H1 (cell line): ENCODE measurements around the gene CAPN2. TPM values are rescaled to one million over a fixed set of nuclear protein-coding genes. Genes with fewer than 3 reads are reported as not detected.
A peak's percentile ranks its signal among the peaks of the same experiment; 100 is the strongest.

Experiments
- ASH2L ChIP-seq: fragments of 200-600, 300-600 bp; sonication (generic); IDR thresholded peaks from one replicate; pipeline ENCODE4 v1.7.1; 2017; ENCODE audit warnings: low read length
- BRCA1 ChIP-seq: IDR thresholded peaks from 2 replicates; pipeline ENCODE4 v1.6.1; 2012; ENCODE audit warnings: low read depth, low read length, improper control_type of control experiment
- CEBPB ChIP-seq: IDR thresholded peaks from 2 replicates; pipeline ENCODE4 v1.6.1; 2012; ENCODE audit warnings: low read depth, low read length
- EGR1 ChIP-seq: IDR thresholded peaks from 2 replicates; pipeline ENCODE4 v1.6.1; 2011; ENCODE audit warnings: low read depth, low read length, borderline replicate concordance
- EP300 ChIP-seq, 2 experiments: IDR thresholded peaks; 1 replicate in 1 of 2; 2 replicates in 1 of 2; pipeline ENCODE4 v1.6.1; 2011 to 2012; ENCODE audit warnings: low read depth in 2 of 2, low read length in 2 of 2, mild to moderate bottlenecking in 2 of 2, borderline replicate concordance in 1 of 2, inconsistent platforms in 1 of 2, moderate library complexity in 1 of 2
- FOSL1 ChIP-seq: IDR thresholded peaks from 2 replicates; pipeline ENCODE4 v1.6.1; 2011; ENCODE audit warnings: mild to moderate bottlenecking, low read depth, low read length, moderate library complexity; ENCODE audit not compliant: insufficient read depth
- GABPA ChIP-seq: IDR thresholded peaks from 2 replicates; pipeline ENCODE4 v1.6.1; 2011; ENCODE audit warnings: mild to moderate bottlenecking, low read length, moderate library complexity, borderline replicate concordance; ENCODE audit not compliant: insufficient read depth
- GTF2F1 ChIP-seq: IDR thresholded peaks from 2 replicates; pipeline ENCODE4 v1.6.1; 2012; ENCODE audit warnings: low read depth, low read length, improper control_type of control experiment, borderline replicate concordance
- HDAC2 ChIP-seq, 2 experiments: fragments of 300-600 bp in 1 of 2; sonication (generic) in 1 of 2; IDR thresholded peaks; 2 replicates each; pipeline ENCODE4 v1.6.1; 2011 to 2012; ENCODE audit warnings: low read depth in 2 of 2, low read length in 2 of 2, mild to moderate bottlenecking in 2 of 2, moderate library complexity in 2 of 2, borderline replicate concordance in 1 of 2, inconsistent platforms in 1 of 2
- KDM4A ChIP-seq: IDR thresholded peaks from one replicate; pipeline ENCODE4 v1.7.1; 2012; ENCODE audit warnings: low read depth, mild to moderate bottlenecking, moderate library complexity, low read length, inconsistent platforms; ENCODE audit not compliant: severe bottlenecking
- MAFK ChIP-seq: IDR thresholded peaks from 2 replicates; pipeline ENCODE4 v1.6.1; 2012; ENCODE audit warnings: low read depth, mild to moderate bottlenecking, improper control_type of control experiment, low read length
- POLR2A ChIP-seq, 2 experiments: IDR thresholded peaks; 1 replicate in 1 of 2; 2 replicates in 1 of 2; pipeline ENCODE4 v1.6.1; 2011; ENCODE audit warnings: low read depth in 2 of 2, low read length in 2 of 2, mild to moderate bottlenecking in 2 of 2; ENCODE audit errors: control extremely low read depth in 1 of 2
- SAP30 ChIP-seq: fragments of 300-600 bp; sonication (generic); IDR thresholded peaks from 2 replicates; pipeline ENCODE4 v1.7.1; 2012; ENCODE audit warnings: low read length, moderate library complexity, mild to moderate bottlenecking, inconsistent platforms; ENCODE audit not compliant: insufficient read depth, insufficient replicate concordance
- SP2 ChIP-seq: IDR thresholded peaks from 2 replicates; pipeline ENCODE4 v1.6.1; 2012; ENCODE audit warnings: mild to moderate bottlenecking, low read length, inconsistent platforms
- SP4 ChIP-seq: IDR thresholded peaks from 2 replicates; pipeline ENCODE4 v1.6.1; 2012; ENCODE audit warnings: low read length, inconsistent platforms
- SRF ChIP-seq: IDR thresholded peaks from 2 replicates; pipeline ENCODE4 v1.6.1; 2011; ENCODE audit warnings: mild to moderate bottlenecking, low read depth, low read length, moderate library complexity
- SUZ12 ChIP-seq: fragments of 200-600 bp; sonication (generic); IDR thresholded peaks from 2 replicates; pipeline ENCODE4 v1.6.1; 2012; ENCODE audit warnings: mild to moderate bottlenecking, inconsistent platforms, low read length, moderate library complexity, mixed read lengths
- TAF7 ChIP-seq: optimal IDR thresholded peaks from 2 replicates; pipeline ENCODE3; 2011; ENCODE audit warnings: low read depth, mild to moderate bottlenecking, inconsistent platforms, low read length, moderate library complexity, borderline replicate concordance
- TBP ChIP-seq: IDR thresholded peaks from 2 replicates; pipeline ENCODE4 v1.6.1; 2011; ENCODE audit warnings: low read depth, low read length, improper control_type of control experiment
- TCF12 ChIP-seq: IDR thresholded peaks from 2 replicates; pipeline ENCODE4 v1.6.1; 2011; ENCODE audit warnings: low read depth, mild to moderate bottlenecking, low read length
- TEAD4 ChIP-seq: IDR thresholded peaks from 2 replicates; pipeline ENCODE4 v1.6.1; 2012; ENCODE audit warnings: low read depth, low read length, inconsistent platforms, mixed read lengths
- YY1 ChIP-seq: IDR thresholded peaks from 2 replicates; pipeline ENCODE4 v1.6.1; 2011; ENCODE audit warnings: low read depth, mild to moderate bottlenecking, low read length
- polyA plus RNA-seq, 7 experiments: library from polyadenylated mRNA; depleted of rRNA in 3 of 7; stranded (reverse) in 5 of 7; unstranded in 2 of 7; fragments of >200 nt in 5 of 7; fragments of 200-250 nt in 2 of 7; gene quantifications; 1 replicate in 5 of 7; 2 replicates in 1 of 7; 4 replicates in 1 of 7; pipeline versions ENCODE4 v1.2.1 to v1.2.3, GENCODE V29; 2011 to 2013; ENCODE audit warnings: missing spikeins in 2 of 7, mixed read lengths in 2 of 7
- total RNA-seq: library from RNA; stranded (reverse); fragmentation: NEBNext Ultra II Directional; extraction: Animal tissue kit (Norgen Biotek cat#: 25700); gene quantifications from 2 replicates; pipeline ENCODE4 v1.2.1, GENCODE V29; 2021
- TF ChIP-seq, protein P1 (sequence below): IDR thresholded peaks from 2 replicates; pipeline ENCODE4 v1.6.1; 2011; ENCODE audit warnings: low read depth, mild to moderate bottlenecking, low read length; ENCODE audit not compliant: insufficient read depth
- TF ChIP-seq, protein P2 (sequence below): IDR thresholded peaks from 2 replicates; pipeline ENCODE4 v1.6.1; 2011; ENCODE audit warnings: low read length, improper control_type of control experiment

CAPN2 gene
- total and polyA plus RNA-seq, 2 of the 8 experiments (the other 6 are each of a cell fraction or from before 2014, with no cell fraction given) = 9.2 to 10.3 TPM

DNA sequence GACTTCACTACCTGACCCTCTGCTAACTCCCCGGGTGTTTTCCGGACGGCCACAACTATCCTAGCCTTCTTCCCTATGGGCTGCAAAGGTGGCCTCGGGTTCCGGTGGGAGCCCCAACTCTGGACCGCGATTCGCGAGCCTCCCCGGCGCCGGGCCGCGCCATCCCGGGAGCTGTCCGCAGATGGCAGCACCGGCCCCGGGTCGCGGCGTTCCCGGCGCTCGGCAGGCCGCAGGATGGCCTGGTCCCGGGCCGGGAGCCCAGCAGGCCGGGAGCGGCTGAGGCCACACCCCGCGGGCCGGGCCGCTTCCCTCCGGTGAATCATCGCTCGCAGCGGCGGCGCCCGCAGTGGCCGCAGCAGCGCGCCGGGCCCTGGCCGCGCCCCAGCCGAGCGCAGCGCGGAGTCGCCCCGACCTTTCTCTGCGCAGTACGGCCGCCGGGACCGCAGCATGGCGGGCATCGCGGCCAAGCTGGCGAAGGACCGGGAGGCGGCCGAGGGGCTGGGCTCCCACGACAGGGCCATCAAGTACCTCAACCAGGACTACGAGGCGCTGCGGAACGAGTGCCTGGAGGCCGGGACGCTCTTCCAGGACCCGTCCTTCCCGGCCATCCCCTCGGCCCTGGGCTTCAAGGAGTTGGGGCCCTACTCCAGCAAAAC lies at the start of gene CAPN2 (continued):
- TF ChIP-seq EP300 (IDR thresholded peaks at IDR 0.05; ENCODE audit: borderline replicate concordance in 1 of 2, low read depth in 2 of 2, low read length in 2 of 2) (no peak), YY1 (no peak; the same call in 1 of the 2 replicates), TBP (peak; percentile 66; the same call in 1 of the 2 replicates), SAP30 (no peak), ASH2L (peak; percentile 48), GTF2F1 (no peak), KDM4A (peak; percentile 77), TAF7 (no peak), BRCA1 (no peak), FOSL1 (no peak), SUZ12 (peak; percentile 55), TEAD4 (no peak), CEBPB (no peak), SP2 (no peak), MAFK (no peak), TCF12 (no peak), SRF (no peak), SP4 (no peak), GABPA (no peak), POLR2A (IDR thresholded peaks at IDR 0.05; ENCODE audit: control extremely low read depth in 1 of 2, low read depth in 2 of 2, low read length in 2 of 2) (peak in 1 of 2 experiments; percentile 30; a peak in 1 of 3 replicates), EGR1 (no peak), HDAC2 (IDR thresholded peaks at IDR 0.05; ENCODE audit: borderline replicate concordance in 1 of 2, low read depth in 2 of 2, low read length in 2 of 2) (peak in 1 of 2 experiments; percentile 13; a peak in 1 of 4 replicates)
- TF ChIP-seq, protein P1, sequence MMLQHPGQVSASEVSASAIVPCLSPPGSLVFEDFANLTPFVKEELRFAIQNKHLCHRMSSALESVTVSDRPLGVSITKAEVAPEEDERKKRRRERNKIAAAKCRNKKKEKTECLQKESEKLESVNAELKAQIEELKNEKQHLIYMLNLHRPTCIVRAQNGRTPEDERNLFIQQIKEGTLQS = no peak
- TF ChIP-seq, protein P2, sequence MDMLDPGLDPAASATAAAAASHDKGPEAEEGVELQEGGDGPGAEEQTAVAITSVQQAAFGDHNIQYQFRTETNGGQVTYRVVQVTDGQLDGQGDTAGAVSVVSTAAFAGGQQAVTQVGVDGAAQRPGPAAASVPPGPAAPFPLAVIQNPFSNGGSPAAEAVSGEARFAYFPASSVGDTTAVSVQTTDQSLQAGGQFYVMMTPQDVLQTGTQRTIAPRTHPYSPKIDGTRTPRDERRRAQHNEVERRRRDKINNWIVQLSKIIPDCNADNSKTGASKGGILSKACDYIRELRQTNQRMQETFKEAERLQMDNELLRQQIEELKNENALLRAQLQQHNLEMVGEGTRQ = no peak
